NCI-H1694 treated with DMSO at 0.1 percent for 48 hours (cell line): Measurements from ENCODE around the gene LRRC4.

Experiments
- DNase-seq: peaks from one replicate; lab custom pipeline; 2025; lab: John Stamatoyannopoulos, UW

The LRRC4 gene

GRCh38 chr7:128006550-128007302, 24.5 kb downstream of the LRRC4 start:
- DNase-seq, result no peak

DNA sequence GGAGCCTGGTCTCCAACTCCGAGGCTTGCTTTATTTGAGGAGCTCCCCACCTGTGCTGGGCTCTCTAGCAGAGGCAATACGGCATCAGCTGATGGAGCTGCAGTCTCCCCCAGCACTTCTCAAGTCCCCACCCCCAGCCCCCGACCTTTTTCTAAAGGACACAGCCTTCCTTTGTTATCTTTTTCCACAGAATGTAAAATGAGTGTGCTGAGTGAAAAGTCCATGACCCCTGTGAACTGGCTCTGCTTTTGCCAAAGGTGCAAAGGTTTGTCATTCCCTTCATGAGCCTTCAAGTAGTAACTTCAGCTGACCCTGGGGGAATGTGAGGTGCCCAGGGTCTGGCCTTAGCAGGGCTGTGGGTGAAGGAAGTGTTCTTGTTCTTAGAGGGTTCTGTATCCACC, 25.5 kb downstream of the LRRC4 start:
- no peak for DNase-seq

- DNase-seq, result no peak
These were observed 26.1 kb downstream of the LRRC4 start for GRCh38 chr7:128005117-128005516.

DNA sequence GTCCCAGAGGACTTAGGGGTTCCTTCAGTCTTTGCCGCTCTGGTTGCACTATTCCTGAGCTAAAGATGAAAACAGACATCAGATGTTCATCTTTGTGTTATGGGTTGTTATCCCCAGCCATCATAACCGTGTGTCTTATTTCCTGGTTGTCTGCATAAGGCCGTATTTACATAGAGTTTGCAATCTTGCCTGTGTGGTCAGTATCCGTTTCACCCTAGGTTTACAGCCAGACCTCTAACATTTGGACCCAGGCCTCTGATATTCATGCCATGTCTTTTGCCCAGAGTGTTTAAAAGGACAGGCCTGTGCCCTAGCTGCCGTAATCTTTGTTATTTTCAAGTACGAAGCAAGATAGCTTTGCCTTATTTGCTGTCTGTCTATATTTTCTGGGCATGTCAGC, 26.6 kb downstream of the LRRC4 start:
- DNase-seq, result no peak

DNA sequence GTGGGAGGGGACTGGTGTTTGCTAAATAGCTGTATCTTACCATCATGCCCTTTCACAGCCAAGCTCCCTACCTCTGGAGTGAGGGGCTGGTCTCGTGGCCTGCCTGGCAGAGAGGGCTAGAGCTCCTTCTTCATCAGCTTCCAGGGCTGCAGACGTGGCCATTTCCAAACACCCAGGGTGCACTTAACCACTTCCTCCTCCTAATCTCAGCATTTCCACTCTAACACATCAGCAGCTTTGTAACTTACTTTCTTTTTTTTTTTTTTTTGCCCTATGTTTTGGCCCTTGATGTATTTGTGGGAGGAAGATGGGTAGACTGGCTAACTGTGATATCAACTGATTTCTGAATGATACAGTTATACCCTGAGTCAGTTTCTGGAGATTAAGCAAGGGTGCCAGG, 27.4 kb downstream of the LRRC4 start:
- no peak for DNase-seq

GRCh38 chr7:128003167-128003566, 28.1 kb downstream of the LRRC4 start:
- no peak for DNase-seq

- DNase-seq, result no peak
These were observed 30.4 kb downstream of the LRRC4 start for GRCh38 chr7:128000854-128001265.

GRCh38 chr7:128000048-128000447, 31.2 kb downstream of the LRRC4 start:
- DNase-seq, result no peak

DNA sequence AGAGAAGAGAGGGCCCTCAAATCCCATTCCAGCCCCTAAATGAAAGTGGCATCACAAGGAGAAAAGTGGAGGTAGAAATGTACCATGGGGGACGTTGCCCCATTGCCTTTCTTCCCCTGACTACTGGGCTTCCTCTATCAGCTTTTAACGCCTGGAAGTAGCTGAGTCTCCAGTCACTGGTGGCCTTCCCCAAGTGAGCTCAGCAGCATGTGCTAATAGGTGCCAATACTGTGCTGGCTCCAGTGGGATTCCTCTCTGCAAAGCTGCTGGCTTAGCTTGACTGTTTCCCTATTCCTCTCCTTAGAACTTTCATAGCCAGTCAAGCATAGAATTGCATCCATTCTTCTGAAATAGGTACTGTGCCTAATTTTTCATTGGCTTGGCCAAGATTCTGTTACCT, 32.6 kb downstream of the LRRC4 start:
- DNase-seq, result no peak

DNA sequence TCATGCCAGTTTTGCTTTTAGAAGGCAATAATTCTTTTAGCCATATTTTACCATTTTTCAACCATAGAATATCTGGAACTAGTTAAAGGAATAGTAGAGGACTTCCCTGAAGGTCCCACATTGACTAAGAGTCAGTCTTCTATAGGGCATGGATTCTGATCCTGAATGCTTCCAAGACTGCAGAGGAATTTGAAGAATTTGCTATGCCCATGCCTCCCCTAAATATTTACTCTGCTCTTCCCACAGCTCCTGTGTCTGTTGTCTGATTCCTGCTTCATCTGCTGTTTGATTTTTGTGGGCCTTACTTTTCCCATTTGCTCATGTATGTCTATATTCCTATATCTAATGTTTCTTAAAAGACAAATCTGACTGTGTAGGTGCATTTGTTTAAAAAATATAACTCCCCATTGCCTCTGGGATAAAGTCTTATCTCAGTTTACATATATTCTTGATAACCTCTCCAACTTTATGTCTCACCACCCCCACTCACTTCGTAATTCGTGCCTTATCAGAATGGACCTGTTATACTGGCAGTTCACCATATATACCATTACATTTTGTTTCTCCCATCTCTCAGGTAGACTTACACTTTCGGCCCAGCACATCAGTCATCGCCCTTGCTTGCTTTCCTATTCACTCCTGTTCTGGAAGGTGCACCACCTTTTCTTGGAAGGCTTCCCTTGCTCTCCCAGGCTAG, 33.9 kb downstream of the LRRC4 start:
- no peak for DNase-seq

DNA sequence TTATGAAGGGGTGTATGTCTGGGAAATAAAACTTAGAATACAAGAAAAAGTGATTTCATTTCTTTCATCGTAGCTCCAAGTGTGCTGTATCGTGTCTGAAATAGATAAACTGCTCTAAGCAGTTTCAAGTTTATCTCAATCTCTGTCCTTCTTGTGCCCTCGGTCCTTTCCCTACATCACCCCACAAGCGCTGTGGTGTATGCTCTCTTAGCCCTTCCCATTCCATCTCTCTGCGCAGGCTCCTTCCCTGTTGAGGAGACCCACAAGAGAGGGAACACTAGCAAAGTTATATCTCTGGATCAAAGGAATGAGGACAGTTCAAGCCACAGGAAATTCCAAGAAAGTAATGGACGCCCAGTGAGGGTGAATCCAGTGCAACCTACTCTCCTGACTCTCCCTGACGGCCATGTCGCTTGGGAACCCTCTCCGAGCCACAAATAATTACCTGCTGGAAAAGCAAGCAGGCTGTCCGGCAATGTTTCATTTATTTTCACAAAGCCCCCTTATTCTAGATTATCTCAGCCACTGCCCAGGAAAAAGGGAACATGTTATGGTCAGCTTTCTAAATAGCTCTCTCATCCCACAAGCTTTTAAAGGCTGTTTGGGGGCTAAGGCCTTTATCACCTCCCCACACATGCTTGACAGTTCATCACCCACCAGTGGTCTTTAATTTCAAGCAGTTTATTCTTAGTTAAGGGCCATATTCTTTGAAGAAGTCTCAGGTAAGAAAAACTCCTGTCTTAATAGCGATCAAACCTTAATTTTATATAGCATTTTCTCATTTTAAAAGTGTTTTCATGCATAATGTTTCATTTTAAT, 34.8 kb downstream of the LRRC4 start:
- no peak for DNase-seq

- DNase-seq, result no peak
These were observed 35.4 kb downstream of the LRRC4 start for GRCh38 chr7:127995881-127996215.

DNA sequence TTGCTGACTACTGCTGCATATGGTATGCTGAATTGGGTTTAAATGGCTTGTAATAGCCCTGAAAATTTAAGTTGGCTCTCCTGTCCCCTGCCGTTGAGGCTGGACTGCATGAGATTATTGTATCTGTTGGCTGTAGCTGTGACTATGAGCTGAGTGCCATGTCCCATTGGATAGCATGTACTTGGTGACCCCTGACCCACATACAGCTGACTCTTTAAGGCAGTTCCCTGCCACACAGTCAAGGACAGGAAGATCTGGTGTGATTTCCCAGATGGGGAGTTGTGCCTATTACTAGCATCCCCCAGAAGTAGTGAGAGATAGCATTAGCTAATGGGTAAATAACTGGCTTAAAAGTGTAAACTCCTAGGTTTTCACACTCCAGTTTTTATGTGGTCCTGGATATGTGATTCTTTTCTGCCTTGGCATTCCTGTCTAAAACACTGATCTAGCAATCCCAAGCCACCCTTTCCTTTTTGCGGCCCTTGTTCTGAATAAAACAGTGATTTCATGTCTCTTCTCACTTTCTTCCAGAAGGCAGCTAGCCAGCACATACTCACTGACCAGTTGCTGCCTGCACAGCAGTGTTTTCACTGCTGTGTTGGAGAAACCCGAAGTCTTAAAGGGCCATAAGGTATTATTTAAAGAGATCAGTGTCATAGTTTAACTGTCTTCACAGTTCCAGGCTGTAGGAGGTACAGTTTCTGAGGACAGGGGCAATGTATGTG, 35.9 kb downstream of the LRRC4 start:
- DNase-seq, result no peak

DNA sequence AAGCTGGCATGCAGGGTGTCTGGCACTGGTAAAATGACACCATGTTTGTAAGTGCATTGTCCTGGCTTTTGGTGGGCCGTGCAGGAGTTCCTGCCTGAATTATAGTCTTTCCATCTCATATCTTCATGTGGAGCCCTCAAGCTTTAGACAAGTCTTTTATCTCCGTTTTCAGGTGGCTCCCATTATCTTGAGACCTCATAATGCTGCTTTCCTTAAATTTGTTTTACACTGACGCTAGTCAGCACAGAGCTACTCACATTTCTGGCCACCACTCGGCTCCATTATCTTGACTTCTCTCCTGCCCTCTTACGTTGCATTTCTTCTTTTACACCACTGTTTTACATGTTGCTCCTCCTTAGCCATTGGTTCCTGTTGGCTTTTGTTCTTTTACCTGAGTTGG, 37.2 kb downstream of the LRRC4 start:
- no peak for DNase-seq

- DNase-seq, result no peak
These were observed 37.9 kb downstream of the LRRC4 start for GRCh38 chr7:127993317-127993716.

GRCh38 chr7:127988751-127989150, 42.5 kb downstream of the LRRC4 start:
- no peak for DNase-seq

DNA sequence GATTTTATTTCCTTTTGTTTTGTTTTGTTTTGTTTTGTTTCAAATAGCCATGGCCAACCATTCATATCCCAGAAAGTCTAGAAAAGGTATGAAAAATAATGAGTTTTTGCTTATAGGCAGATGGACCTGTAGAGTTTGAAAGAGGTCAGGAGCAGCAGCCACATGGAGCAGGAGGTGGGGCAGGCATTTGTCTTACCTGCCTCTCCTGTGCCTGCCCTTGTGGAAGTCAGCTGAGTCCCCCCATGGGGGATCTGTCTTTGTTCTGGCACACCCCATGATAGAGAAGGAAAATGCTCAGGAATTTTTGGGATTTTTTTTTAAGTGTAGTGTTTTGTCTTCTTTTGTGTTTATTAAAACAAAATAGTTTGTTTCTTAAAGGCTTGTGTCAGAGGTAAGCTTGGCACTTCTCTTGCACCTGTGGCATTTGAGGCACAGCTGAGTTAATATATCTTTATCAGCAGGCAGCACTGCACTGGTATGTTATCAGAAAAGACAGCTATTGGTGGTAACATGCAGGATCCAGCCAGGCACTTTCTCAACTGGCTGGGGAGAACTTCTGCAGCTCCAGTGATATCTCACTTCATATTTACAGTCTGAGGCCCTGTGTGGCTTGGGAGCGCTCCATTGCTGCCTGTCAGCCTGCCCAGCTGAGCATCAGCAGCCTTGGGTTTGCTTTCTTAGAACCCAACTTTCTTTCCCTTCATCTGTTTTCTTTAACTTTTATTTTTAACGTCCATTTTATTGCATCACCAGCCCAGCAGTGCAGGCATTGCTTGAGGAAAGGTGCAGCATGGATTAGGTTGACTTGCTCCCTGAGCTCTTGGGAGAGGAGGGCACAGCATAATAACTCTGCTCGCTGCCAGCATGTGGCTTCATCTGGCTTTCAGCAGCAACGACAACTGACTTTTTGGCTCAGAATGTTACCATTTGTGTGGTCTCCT, 44.4 kb downstream of the LRRC4 start:
- DNase-seq, result no peak

DNA sequence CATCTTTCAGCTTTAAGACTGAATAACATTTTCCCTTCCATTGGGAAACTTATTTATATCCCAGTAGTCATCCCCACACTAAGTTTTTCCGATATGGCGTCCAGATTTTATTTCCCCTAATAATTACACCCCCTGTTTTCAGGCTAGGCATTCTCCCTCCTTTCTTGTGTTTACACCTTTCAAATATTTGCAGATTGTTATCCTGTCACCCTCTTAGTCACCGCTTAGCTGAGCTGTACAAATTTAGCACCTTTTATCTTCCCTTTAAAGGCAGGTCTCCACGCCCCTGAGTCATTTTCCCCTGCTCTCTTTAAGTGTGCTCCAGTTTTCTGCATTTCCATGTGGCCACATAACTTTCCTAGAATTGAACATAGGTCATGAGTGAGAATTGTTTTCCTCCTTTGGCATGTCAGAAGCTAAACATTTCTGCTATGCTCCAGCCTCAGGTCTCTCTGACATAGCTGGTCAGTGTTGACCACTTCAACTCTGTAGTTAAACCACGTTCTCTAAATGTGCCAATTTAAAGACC, 47.4 kb downstream of the LRRC4 start:
- DNase-seq, result no peak

DNA sequence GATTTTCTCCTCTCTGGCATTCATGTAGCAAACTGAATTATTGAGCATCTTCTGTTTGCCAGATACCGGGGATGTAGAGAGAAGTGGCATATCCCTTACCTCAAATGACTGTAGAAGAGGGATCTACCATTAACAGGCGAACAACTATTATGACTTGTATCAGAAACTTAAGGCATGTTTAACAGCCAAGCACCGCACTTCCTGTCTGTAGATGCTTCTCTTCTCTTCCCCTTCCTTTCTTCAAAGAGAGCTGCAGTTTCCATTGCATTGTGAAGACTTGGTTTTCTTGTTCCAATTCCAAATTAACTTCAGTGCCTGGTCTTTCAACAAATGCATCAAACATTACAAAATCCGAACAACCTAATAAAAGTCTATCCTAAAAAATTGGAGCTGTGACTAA, 49.3 kb downstream of the LRRC4 start:
- no peak for DNase-seq

- no peak for DNase-seq
These were observed 50.3 kb downstream of the LRRC4 start for GRCh38 chr7:127980901-127981300.

- DNase-seq, result no peak
These were observed 51.5 kb downstream of the LRRC4 start for GRCh38 chr7:127979728-127980126.
